Mesodermal cell (in vitro differentiated cells): ENCODE measurements around the gene ANGPTL2.

Source experiments
- H3K27ac ChIP-seq: 2 replicates; pipeline ENCODE4 v1.7.0; 2013; ENCODE audit warnings: mild to moderate bottlenecking, low read depth, low read length, moderate library complexity; ENCODE audit not compliant: severe bottlenecking
- H3K36me3 ChIP-seq: 2 replicates; pipeline ENCODE4 v1.7.1; 2013; ENCODE audit warnings: mild to moderate bottlenecking, low read length, moderate library complexity; ENCODE audit not compliant: control insufficient read depth, insufficient read depth
- H3K4me1 ChIP-seq: one replicate; pipeline ENCODE4 v1.7.1; 2013; ENCODE audit warnings: mild to moderate bottlenecking, low read length; ENCODE audit not compliant: insufficient read depth, control insufficient read depth, poor library complexity, severe bottlenecking
- H3K4me3 ChIP-seq: 2 replicates; pipeline ENCODE4 v1.7.0; 2013; ENCODE audit warnings: low read length, control low read depth, mild to moderate bottlenecking; ENCODE audit not compliant: insufficient read depth, poor library complexity, severe bottlenecking; ENCODE audit errors: extremely low read depth
- H3K9me3 ChIP-seq: 2 replicates; pipeline ENCODE4 v1.7.1; 2013; ENCODE audit warnings: mild to moderate bottlenecking, low read length, moderate library complexity; ENCODE audit not compliant: control insufficient read depth
- WGBS, 2 experiments: methylation state at CpG; one replicate each; pipeline ENCODE4 v1.1.5; 2013; ENCODE audit warnings: missing lambda C conversion rate in 2 of 2; ENCODE audit not compliant: insufficient coverage in 2 of 2; 5-methylcytosine and 5-hydroxymethylcytosine counted together

Gene ANGPTL2

DNA sequence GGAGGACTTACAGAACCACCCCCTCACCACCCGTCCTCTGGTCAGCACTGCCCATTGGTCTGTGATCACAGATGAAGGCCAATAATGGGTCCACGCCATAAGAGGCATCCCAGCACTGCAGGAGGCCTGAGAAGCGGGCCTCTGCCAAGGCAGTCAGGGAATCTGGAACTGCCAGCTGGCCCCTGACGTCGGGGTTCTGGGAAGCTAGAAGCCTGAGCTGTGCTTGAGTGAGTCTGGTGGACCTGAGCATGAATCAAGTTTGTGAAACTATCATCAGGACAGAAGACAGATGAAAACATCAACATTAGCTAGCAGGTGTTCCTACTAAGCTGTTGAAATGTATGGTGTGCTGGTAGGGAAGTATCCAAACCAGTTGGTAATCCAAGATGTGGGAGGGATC is 7.8 kb downstream of the ANGPTL2 start:
- no peaks in the 10 kb centered on the region for H3K9me3 ChIP-seq
- H3K36me3 ChIP-seq = no peaks in the 10 kb centered on the region
- WGBS, 2 experiments = 94 to 100% methylated on average over 4 to 5 of the region's 5 CpGs
- no peak overlapping the region for H3K4me3 ChIP-seq
- H3K27ac ChIP-seq = no peak overlapping the region
- peaks cover 27% of the 10 kb centered on the region for H3K4me1 ChIP-seq

GRCh38 chr9:127113191-127113972 is 9.1 kb downstream of the ANGPTL2 start:
- no peak overlapping the region for H3K4me3 ChIP-seq
- no peaks in the 10 kb centered on the region for H3K36me3 ChIP-seq
- peaks cover 23% of the 10 kb centered on the region for H3K4me1 ChIP-seq
- 87 to 92% methylated on average over 7 to 9 of the region's 10 CpGs for WGBS, 2 experiments
- no peak overlapping the region for H3K27ac ChIP-seq
- no peaks in the 10 kb centered on the region for H3K9me3 ChIP-seq

DNA sequence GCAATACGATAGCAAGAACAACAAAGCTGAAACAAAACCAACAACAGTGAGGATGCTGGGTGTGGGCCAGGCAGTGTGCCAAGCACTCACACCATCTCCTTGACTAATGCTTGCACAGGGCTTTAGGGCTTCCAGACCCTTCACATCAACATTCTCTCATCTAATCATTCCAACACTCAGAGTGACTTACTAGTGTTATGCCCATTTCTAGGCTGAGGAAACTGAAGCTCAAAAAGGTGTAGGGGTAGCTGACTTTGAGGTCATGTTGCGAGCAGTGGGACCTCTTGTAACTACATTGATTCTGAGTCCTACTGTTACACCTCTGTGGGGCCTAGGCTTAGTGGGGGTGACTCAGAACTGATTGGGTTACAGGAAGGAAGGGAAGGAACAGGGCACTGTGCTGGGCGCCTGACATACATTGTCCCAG is 9.7 kb downstream of the ANGPTL2 start:
- no peak overlapping the region for H3K27ac ChIP-seq
- peaks cover 17% of the 10 kb centered on the region for H3K4me1 ChIP-seq
- no peak overlapping the region for H3K4me3 ChIP-seq
- H3K36me3 ChIP-seq = peaks cover 3% of the 10 kb centered on the region
- WGBS, 2 experiments = 70 to 100% methylated on average over 2 of the region's 3 CpGs
- H3K9me3 ChIP-seq = no peaks in the 10 kb centered on the region

DNA sequence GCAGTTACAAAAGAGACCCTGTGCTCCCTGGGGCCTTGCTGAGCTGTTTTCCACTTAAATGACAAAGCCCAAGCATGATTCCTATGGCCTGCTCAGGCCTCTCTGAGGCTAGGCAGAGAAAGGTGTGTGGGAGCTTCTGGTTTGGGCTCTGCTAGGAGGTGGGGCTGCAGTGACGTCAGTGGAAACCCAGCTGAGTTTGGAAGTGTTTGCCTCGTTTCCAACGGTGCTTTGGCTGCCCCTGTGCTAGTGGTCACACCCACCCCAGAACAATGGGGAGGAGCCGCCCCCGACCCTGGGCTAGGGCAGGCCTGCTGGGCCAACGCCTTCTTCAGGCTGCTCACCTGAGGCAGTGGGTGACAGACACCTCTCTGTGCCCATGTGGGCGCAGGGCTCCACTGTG is 10.4 kb downstream of the ANGPTL2 start:
- H3K36me3 ChIP-seq = peaks cover 3% of the 10 kb centered on the region
- WGBS, 2 experiments = 20 to 45% methylated on average over 4 to 7 of the region's 7 CpGs
- H3K9me3 ChIP-seq = no peaks in the 10 kb centered on the region
- no peak overlapping the region for H3K27ac ChIP-seq
- peaks cover 10% of the 10 kb centered on the region for H3K4me1 ChIP-seq
- no peak overlapping the region for H3K4me3 ChIP-seq

DNA sequence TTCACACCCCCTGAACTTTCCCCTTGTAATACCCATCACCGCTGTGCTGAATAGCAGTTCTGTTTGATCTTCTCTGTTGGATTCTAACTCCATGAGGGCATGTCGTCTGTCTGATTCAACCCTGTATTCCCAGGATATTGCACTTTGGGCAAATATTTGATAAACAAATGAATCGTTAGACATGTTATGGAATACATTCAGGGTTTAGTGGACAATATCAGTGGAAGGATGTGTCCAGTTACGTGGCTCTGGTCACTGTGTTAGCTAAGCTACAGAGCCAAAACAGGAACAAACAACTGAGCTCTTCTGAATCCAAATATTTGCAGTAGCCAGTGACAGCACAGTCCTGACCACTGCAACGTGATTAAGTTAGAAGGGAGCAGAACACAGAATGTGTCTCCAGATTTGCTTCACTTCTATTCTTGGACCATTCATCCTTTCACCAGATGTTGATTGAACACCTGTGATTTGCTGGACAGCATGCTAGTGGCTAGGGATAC is 13.2 kb downstream of the ANGPTL2 start:
- 90 to 95% methylated on average over 5 of the region's 5 CpGs for WGBS, 2 experiments
- Histone ChIP-seq H3K9me3 (no peaks in the 10 kb centered on the region), H3K36me3 (peaks cover 3% of the 10 kb centered on the region), H3K4me3 (no peak overlapping the region), H3K4me1 (no peaks in the 10 kb centered on the region), H3K27ac (no peak overlapping the region)

DNA sequence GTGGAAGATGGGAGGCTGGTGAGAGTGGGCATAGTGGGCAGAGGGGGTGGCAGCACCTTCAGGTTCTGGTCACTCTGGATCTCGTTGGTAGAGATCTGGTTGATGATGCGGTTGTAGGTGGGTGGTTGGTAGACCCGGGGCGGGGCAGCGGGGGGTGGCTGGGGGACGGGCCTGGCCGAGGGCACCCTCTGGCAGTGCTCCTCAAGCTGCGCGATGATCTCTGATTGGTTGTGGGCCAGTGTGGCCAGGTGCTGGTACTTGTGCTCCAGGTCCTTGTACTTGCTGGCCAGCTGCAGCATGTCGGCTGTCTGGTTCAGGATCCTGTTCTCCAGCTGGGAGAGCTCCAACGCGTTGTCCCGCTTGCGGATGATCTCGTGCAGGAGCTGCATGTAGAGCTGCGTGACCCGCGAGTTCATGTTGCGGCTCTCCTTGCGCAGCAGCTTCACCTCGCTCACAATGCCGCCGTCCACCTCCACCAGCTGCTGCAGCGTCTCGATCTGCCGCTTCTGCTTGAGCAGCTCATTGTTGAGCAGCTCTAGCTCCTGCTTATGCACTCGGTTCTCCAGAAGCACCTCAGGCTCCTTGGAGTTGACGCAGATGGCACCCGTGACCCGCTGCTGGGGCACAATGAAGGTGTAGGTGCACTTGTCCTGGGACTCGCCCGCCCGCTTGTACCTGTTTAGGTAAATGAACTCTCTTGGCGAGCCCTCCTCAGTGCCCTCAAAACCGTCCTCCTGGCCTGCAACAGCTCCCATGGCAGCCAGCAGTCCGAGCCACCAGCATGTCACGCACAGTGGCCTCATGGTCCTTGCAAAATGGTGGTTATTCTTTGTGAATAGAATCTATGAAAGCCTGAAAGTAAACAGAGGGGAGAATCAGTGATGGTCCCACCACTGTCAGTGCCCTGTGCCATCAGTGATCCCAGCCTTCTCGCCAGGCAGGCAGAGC is 14.2 kb downstream of the ANGPTL2 start:
- no peaks in the 10 kb centered on the region for H3K9me3 ChIP-seq
- 94 to 96% methylated on average over 34 to 36 of the region's 38 CpGs for WGBS, 2 experiments
- no peak overlapping the region for H3K4me3 ChIP-seq
- no peak overlapping the region for H3K27ac ChIP-seq
- no peaks in the 10 kb centered on the region for H3K4me1 ChIP-seq
- H3K36me3 ChIP-seq = peaks cover 3% of the 10 kb centered on the region

GRCh38 chr9:127107171-127107928 is 15.1 kb downstream of the ANGPTL2 start:
- H3K9me3 ChIP-seq = no peaks in the 10 kb centered on the region
- peaks cover 3% of the 10 kb centered on the region for H3K36me3 ChIP-seq
- H3K4me1 ChIP-seq = no peaks in the 10 kb centered on the region
- 96 to 98% methylated on average over 6 to 7 of the region's 11 CpGs for WGBS, 2 experiments
- H3K27ac ChIP-seq = no peak overlapping the region
- H3K4me3 ChIP-seq = no peak overlapping the region

DNA sequence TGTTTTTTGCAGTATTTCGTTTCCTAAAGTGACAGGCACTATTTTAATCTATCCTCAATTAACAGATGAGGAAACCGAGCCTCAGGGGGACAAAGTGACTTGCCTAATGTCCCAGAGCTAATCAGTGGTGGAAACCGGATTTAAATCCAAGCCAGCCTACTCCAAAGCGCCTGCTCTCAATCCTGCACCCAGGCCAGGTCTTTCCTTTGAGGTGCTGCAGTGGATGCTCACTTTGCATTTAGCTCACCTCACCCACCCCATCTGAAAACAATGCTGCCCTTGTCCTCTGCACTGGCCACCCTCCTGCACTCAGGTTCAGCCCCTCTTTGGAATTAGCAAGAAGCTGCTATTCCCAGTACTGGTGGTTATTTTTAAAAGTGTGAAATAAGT is 16.0 kb downstream of the ANGPTL2 start:
- Histone ChIP-seq H3K4me1 (no peaks in the 10 kb centered on the region), H3K4me3 (no peak overlapping the region), H3K27ac (no peak overlapping the region), H3K9me3 (no peaks in the 10 kb centered on the region), H3K36me3 (peaks cover 3% of the 10 kb centered on the region)
- WGBS, 2 experiments = 89 to 97% methylated on average over 3 to 4 of the region's 4 CpGs

DNA sequence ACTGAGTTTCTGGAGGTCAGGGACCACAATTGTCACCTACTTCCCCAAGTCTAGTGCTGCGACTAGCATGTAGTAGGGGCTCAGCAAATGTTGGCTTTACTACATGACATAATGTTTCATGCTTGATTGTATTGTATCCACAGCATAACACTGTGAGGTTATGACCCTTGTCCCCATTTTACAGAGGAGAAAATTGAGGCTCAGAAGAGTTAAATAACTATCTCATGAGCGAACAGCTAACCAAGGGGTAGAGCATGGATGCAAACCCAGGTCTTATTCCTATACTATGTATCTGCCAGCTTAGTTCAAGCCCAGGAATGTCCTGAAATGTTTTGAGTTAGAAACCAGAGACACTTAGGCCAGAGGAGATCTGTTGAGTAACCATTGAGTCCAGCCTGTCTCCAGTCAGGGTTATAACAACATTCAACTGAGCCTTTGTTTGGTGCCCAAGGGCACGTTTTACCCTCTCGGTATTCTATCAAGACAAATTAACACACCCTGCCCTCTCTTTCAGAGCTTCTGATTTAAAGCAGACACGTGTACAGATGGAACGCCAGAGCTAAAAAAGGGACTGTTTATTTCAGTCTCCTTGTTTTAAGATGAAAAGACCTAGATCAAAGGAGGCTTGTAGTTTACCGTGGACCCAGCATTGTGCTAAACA is 16.5 kb downstream of the ANGPTL2 start:
- WGBS, 2 experiments = 90 to 97% methylated on average over 5 of the region's 7 CpGs

More for the DNA sequence above, 16.5 kb downstream of the ANGPTL2 start:
- Histone ChIP-seq H3K36me3 (peaks cover 3% of the 10 kb centered on the region), H3K27ac (no peak overlapping the region), H3K4me1 (no peaks in the 10 kb centered on the region), H3K9me3 (no peaks in the 10 kb centered on the region), H3K4me3 (no peak overlapping the region)
